HT1080 (cell line): ENCODE data around the gene DRC7. TPM values are rescaled to one million over a fixed set of nuclear protein-coding genes. Genes with fewer than 3 reads are reported as not detected.

ENCODE experiments used
- DNase-seq: peaks from one replicate; pipeline ENCODE4 v3.0.0-alpha.2; 2015; ENCODE audit warnings: low read depth
- total RNA-seq: library from RNA; depleted of rRNA; stranded (reverse); fragments of >200 nt; shearing (Covaris generic); gene quantifications from 2 replicates; pipeline ENCODE4 v1.2.3, GENCODE V29; 2014

Gene DRC7
- total RNA-seq, 1 experiment from 2014 or later: not detected

- DNase-seq: no peak
Observed at GRCh38 chr16:57749101-57749692, 54.6 kb downstream of the DRC7 start.

GRCh38 chr16:57749856-57750452, 55.3 kb downstream of the DRC7 start:
- DNase-seq: no peak

GRCh38 chr16:57750796-57751538, 56.4 kb downstream of the DRC7 start:
- DNase-seq: no peak

GRCh38 chr16:57751539-57752202, 57.1 kb downstream of the DRC7 start:
- DNase-seq: no peak

- no peak for DNase-seq
Observed at GRCh38 chr16:57752203-57752580, 57.6 kb downstream of the DRC7 start.

GRCh38 chr16:57752581-57753447, 58.2 kb downstream of the DRC7 start:
- no peak for DNase-seq

GRCh38 chr16:57753448-57754353, 59.1 kb downstream of the DRC7 start:
- DNase-seq: no peak

GRCh38 chr16:57754354-57755060, 59.9 kb downstream of the DRC7 start:
- DNase-seq: no peak

GRCh38 chr16:57755061-57755684, 60.6 kb downstream of the DRC7 start:
- no peak for DNase-seq

GRCh38 chr16:57755726-57756423, 61.3 kb downstream of the DRC7 start:
- DNase-seq: no peak

- no peak for DNase-seq
Observed at GRCh38 chr16:57756424-57757325, 62.1 kb downstream of the DRC7 start.

- DNase-seq: peak; percentile 76
Observed at GRCh38 chr16:57757326-57757786, 62.8 kb downstream of the DRC7 start.

- no peak for DNase-seq
Observed at GRCh38 chr16:57757883-57758282, 63.3 kb downstream of the DRC7 start.

GRCh38 chr16:57758331-57759117, 63.9 kb downstream of the DRC7 start:
- DNase-seq: no peak

- no peak for DNase-seq
Observed at GRCh38 chr16:57759131-57759530, 64.5 kb downstream of the DRC7 start.
